Karpas-422 (cell line): Measurements from ENCODE around the gene IFITM5. TPM values are rescaled to one million over a fixed set of nuclear protein-coding genes. Genes with fewer than 3 reads are reported as not detected.

Source experiments
- DNase-seq: peaks from one replicate; pipeline ENCODE4 v3.0.0-alpha.2; 2015
- H2AFZ ChIP-seq: fragments of 200-600 bp; sonication (generic); 2 replicates; pipeline ENCODE4 v1.6.1; 2014; ENCODE audit warnings: antibody characterized with exemption, low read length, mixed read lengths
- H3K27ac ChIP-seq: fragments of 200-600 bp; sonication (generic); 2 replicates; pipeline ENCODE4 v1.5.1; 2014; ENCODE audit warnings: mild to moderate bottlenecking, low read length, moderate library complexity
- H3K27me3 ChIP-seq: fragments of 200-600 bp; sonication (generic); 2 replicates; pipeline ENCODE4 v1.6.1; 2014; ENCODE audit warnings: low read length, mixed read lengths
- H3K36me3 ChIP-seq: fragments of 200-600 bp; sonication (generic); 2 replicates; pipeline ENCODE4 v1.6.1; 2014; ENCODE audit warnings: low read length, mixed read lengths; ENCODE audit not compliant: insufficient read depth
- H3K4me1 ChIP-seq: fragments of 200-600 bp; sonication (generic); 2 replicates; pipeline ENCODE4 v1.6.1; 2014; ENCODE audit warnings: mild to moderate bottlenecking, low read length, mixed read lengths
- H3K4me2 ChIP-seq: fragments of 200-600 bp; sonication (generic); 2 replicates; pipeline ENCODE4 v1.6.1; 2014; ENCODE audit warnings: low read length, low read depth, mild to moderate bottlenecking; ENCODE audit not compliant: poor library complexity, severe bottlenecking
- H3K4me3 ChIP-seq: fragments of 200-600 bp; sonication (generic); 2 replicates; pipeline ENCODE4 v1.5.1; 2014; ENCODE audit warnings: mild to moderate bottlenecking, antibody characterized with exemption, low read length, mixed read lengths
- H3K79me2 ChIP-seq: fragments of 200-600 bp; sonication (generic); 2 replicates; pipeline ENCODE4 v1.6.1; 2014; ENCODE audit warnings: mild to moderate bottlenecking, low read length, mixed read lengths
- H3K9ac ChIP-seq: fragments of 200-600 bp; sonication (generic); 2 replicates; pipeline ENCODE4 v1.6.0; 2014; ENCODE audit warnings: low read length
- H3K9me2 ChIP-seq: fragments of 200-600 bp; sonication (generic), shearing (Covaris generic); replicated peaks from 2 replicates; pipeline ENCODE4 v1.6.0; 2014; ENCODE audit warnings: mild to moderate bottlenecking, low read length, moderate library complexity; ENCODE audit not compliant: insufficient read depth
- H3K9me3 ChIP-seq: fragments of 300-700, 200-600 bp; sonication (generic); 2 replicates; pipeline ENCODE4 v1.6.1; 2014; ENCODE audit warnings: low read length, mixed read lengths
- H4K20me1 ChIP-seq: fragments of 200-600 bp; sonication (generic); 2 replicates; pipeline ENCODE4 v1.6.1; 2014; ENCODE audit warnings: mild to moderate bottlenecking, antibody characterized with exemption, low read length, low read depth; ENCODE audit not compliant: insufficient read depth
- total RNA-seq: library from RNA; depleted of rRNA; stranded (reverse); fragments of >200 nt; shearing (Covaris generic); gene quantifications from 2 replicates; pipeline ENCODE4 v1.2.3, GENCODE V29; 2014; ENCODE audit warnings: low replicate concordance

The IFITM5 gene
- total RNA-seq, 1 experiment from 2014 or later, result not detected

GRCh38 chr11:281486-282161 lies 17.7 kb downstream of the IFITM5 start:
- no peak overlapping the region for H2AFZ ChIP-seq
- no peak overlapping the region for H3K27ac ChIP-seq
- no peak overlapping the region for H3K4me2 ChIP-seq
- H3K4me1 ChIP-seq, result no peaks in the 10 kb centered on the region
- H3K9me2 ChIP-seq, result no peaks in the 10 kb centered on the region
- no peaks in the 10 kb centered on the region for H4K20me1 ChIP-seq
- no peak overlapping the region for H3K4me3 ChIP-seq
- H3K79me2 ChIP-seq, result no peaks in the 10 kb centered on the region
- H3K36me3 ChIP-seq, result no peaks in the 10 kb centered on the region
- no peaks in the 10 kb centered on the region for H3K27me3 ChIP-seq
- no peak for DNase-seq
- H3K9ac ChIP-seq, result no peak overlapping the region
- no peaks in the 10 kb centered on the region for H3K9me3 ChIP-seq

GRCh38 chr11:280706-281485 lies 18.4 kb downstream of the IFITM5 start:
- Histone ChIP-seq H3K4me3 (no peak overlapping the region), H2AFZ (no peak overlapping the region), H3K36me3 (no peaks in the 10 kb centered on the region), H3K4me1 (no peaks in the 10 kb centered on the region), H3K27ac (no peak overlapping the region), H3K9me2 (no peaks in the 10 kb centered on the region), H3K79me2 (no peaks in the 10 kb centered on the region), H4K20me1 (no peaks in the 10 kb centered on the region), H3K4me2 (no peak overlapping the region), H3K9ac (no peak overlapping the region), H3K9me3 (no peaks in the 10 kb centered on the region), H3K27me3 (no peaks in the 10 kb centered on the region; the same call in 1 of the 2 replicates)
- no peak for DNase-seq

GRCh38 chr11:279966-280705 lies 19.2 kb downstream of the IFITM5 start:
- Histone ChIP-seq H3K9ac (no peak overlapping the region), H3K27me3 (no peaks in the 10 kb centered on the region; the same call in 1 of the 2 replicates), H3K79me2 (no peaks in the 10 kb centered on the region), H3K4me3 (no peak overlapping the region), H2AFZ (no peak overlapping the region), H3K4me2 (no peak overlapping the region), H3K4me1 (peaks cover 3% of the 10 kb centered on the region), H3K36me3 (no peaks in the 10 kb centered on the region), H3K9me3 (no peaks in the 10 kb centered on the region), H3K9me2 (no peaks in the 10 kb centered on the region), H3K27ac (no peak overlapping the region), H4K20me1 (no peaks in the 10 kb centered on the region)
- DNase-seq, result no peak

- Histone ChIP-seq H3K9me2 (no peaks in the 10 kb centered on the region), H3K9me3 (no peaks in the 10 kb centered on the region), H3K36me3 (no peaks in the 10 kb centered on the region), H3K9ac (no peak overlapping the region), H2AFZ (no peak overlapping the region), H3K27ac (no peak overlapping the region), H3K79me2 (no peaks in the 10 kb centered on the region), H3K4me1 (peaks cover 10% of the 10 kb centered on the region), H3K27me3 (no peaks in the 10 kb centered on the region; the same call in 1 of the 2 replicates), H4K20me1 (no peaks in the 10 kb centered on the region), H3K4me2 (no peak overlapping the region), H3K4me3 (no peak overlapping the region)
- DNase-seq, result no peak
These were observed 20.0 kb downstream of the IFITM5 start for GRCh38 chr11:279040-279965.

GRCh38 chr11:278001-278951 lies 21.1 kb downstream of the IFITM5 start, which contains the start of gene NLRP6:
Gene NLRP6, plus strand, starts transcription at chr11:278407. Its CDS starts 163 bp downstream, at chr11:278570.
- Histone ChIP-seq H3K4me2 (no peak within 1 kb of the TSS), H3K36me3 (no peaks in the 10 kb centered on the region), H3K4me3 (no peak within 1 kb of the TSS), H3K4me1 (peaks cover 10% of the 10 kb centered on the region), H3K9me3 (no peaks in the 10 kb centered on the region), H4K20me1 (no peaks in the 10 kb centered on the region), H3K27ac (no peak within 1 kb of the TSS), H3K9ac (no peak within 1 kb of the TSS), H3K27me3 (no peaks in the 10 kb centered on the region; the same call in 1 of the 2 replicates), H3K9me2 (no peaks in the 10 kb centered on the region), H3K79me2 (no peaks in the 10 kb centered on the region), H2AFZ (no peak within 1 kb of the TSS)
- no peak for DNase-seq

GRCh38 chr11:276219-276618 lies 23.1 kb downstream of the IFITM5 start:
- H3K27ac ChIP-seq, result no peak overlapping the region
- no peaks in the 10 kb centered on the region for H3K79me2 ChIP-seq
- H2AFZ ChIP-seq, result no peak overlapping the region
- no peaks in the 10 kb centered on the region for H3K36me3 ChIP-seq
- H4K20me1 ChIP-seq, result no peaks in the 10 kb centered on the region
- no peak overlapping the region for H3K4me3 ChIP-seq
- H3K9ac ChIP-seq, result no peak overlapping the region
- H3K4me2 ChIP-seq, result no peak overlapping the region
- no peaks in the 10 kb centered on the region; the same call in 1 of the 2 replicates for H3K27me3 ChIP-seq
- DNase-seq, result no peak
- no peaks in the 10 kb centered on the region for H3K9me2 ChIP-seq
- H3K4me1 ChIP-seq, result peaks cover 10% of the 10 kb centered on the region
- H3K9me3 ChIP-seq, result no peaks in the 10 kb centered on the region

- no peak overlapping the region for H3K27ac ChIP-seq
- no peaks in the 10 kb centered on the region for H3K79me2 ChIP-seq
- H3K27me3 ChIP-seq, result no peaks in the 10 kb centered on the region; the same call in 1 of the 2 replicates
- no peak overlapping the region for H2AFZ ChIP-seq
- H3K9ac ChIP-seq, result no peak overlapping the region
- H3K4me1 ChIP-seq, result peaks cover 32% of the 10 kb centered on the region
- H4K20me1 ChIP-seq, result no peaks in the 10 kb centered on the region
- no peak overlapping the region for H3K4me3 ChIP-seq
- no peak for DNase-seq
- no peaks in the 10 kb centered on the region for H3K9me3 ChIP-seq
- no peaks in the 10 kb centered on the region for H3K9me2 ChIP-seq
- no peak overlapping the region for H3K4me2 ChIP-seq
- no peaks in the 10 kb centered on the region for H3K36me3 ChIP-seq
These were observed 26.5 kb downstream of the IFITM5 start for GRCh38 chr11:272931-273198.
